ENCODE results near the gene HHAT.

HHAT gene

Small RNA genes lying within 50 kb of the gene (small RNA-seq; reads per million reads assigned to genes)
- gene RNU5A-8P (ENCODE audit: insufficient read depth) = 10.6 reads per million, percentile 59 among the genes with 10 or more reads in this experiment
